SK-N-SH (cell line): ENCODE data around the gene RPAIN.

Experiments
- CTCF ChIP-seq: fragments of 200-600 bp; sonication (generic); IDR thresholded peaks from 2 replicates; pipeline ENCODE4 v1.6.1; 2017; ENCODE audit warnings: antibody characterized with exemption, mild to moderate bottlenecking, moderate library complexity
- ELF1 ChIP-seq: IDR thresholded peaks from 2 replicates; pipeline ENCODE4 v1.4.0; 2012
- EP300 ChIP-seq, 2 experiments: IDR thresholded peaks; 2 replicates each; pipeline versions ENCODE4 v1.4.0 to v1.6.1; 2012; ENCODE audit warnings: borderline replicate concordance in 1 of 2, low read depth in 1 of 2, low read length in 1 of 2
- GATA2 ChIP-seq: sonication (generic); formaldehyde crosslinking; IDR thresholded peaks from 2 replicates; pipeline ENCODE4 v1.5.0; 2020; ENCODE audit warnings: mild to moderate bottlenecking, missing genetic modification reagents
- NRF1 ChIP-seq: IDR thresholded peaks from 2 replicates; pipeline ENCODE4 v1.6.1; 2012; ENCODE audit warnings: low read depth, mild to moderate bottlenecking, low read length
- RAD21 ChIP-seq: IDR thresholded peaks from 2 replicates; pipeline ENCODE4 v1.6.1; 2012; ENCODE audit warnings: mild to moderate bottlenecking, low read length
- RFX5 ChIP-seq: IDR thresholded peaks from 2 replicates; pipeline ENCODE4 v1.6.1; 2012; ENCODE audit warnings: mild to moderate bottlenecking, improper control_type of control experiment, low read length
- SMC3 ChIP-seq: IDR thresholded peaks from 2 replicates; pipeline ENCODE4 v1.6.1; 2012; ENCODE audit warnings: low read depth, low read length, improper control_type of control experiment
- USF2 ChIP-seq: fragments of 150-350 bp; IDR thresholded peaks from 2 replicates; pipeline ENCODE4 v1.6.1; 2017; ENCODE audit warnings: antibody characterized with exemption, low read length, low read depth, borderline replicate concordance

GRCh38 chr17:5391678-5392077 lies 28.3 kb upstream of the RPAIN start:
- TF ChIP-seq NRF1 (no peak), CTCF (no peak), USF2 (no peak), ELF1 (no peak), EP300 (IDR thresholded peaks at IDR 0.05; ENCODE audit: borderline replicate concordance in 1 of 2, low read depth in 1 of 2, low read length in 1 of 2) (no peak), SMC3 (no peak), RFX5 (no peak), RAD21 (no peak), GATA2 (CRISPR knock-in tag) (no peak)
